Upper lobe of left lung (tissue), 4 donors: ENCODE measurements around the gene MEF2A.

Source experiments
- CTCF ChIP-seq, 6 experiments: fragments of 450-650 bp in 4 of 6; fragments of 200-600 bp in 2 of 6; sonication (generic) in 2 of 6; IDR thresholded peaks; one replicate each; pipeline ENCODE4 v1.5.1; 2016 to 2019; ENCODE audit warnings: antibody characterized with exemption in 6 of 6
- EP300 ChIP-seq, 4 donors: sonication (generic); formaldehyde crosslinking; IDR thresholded peaks; one replicate each; pipeline ENCODE4 v1.5.1; 2017; ENCODE audit warnings: antibody characterized with exemption in 4 of 4, control low read depth in 2 of 4
- POLR2A ChIP-seq, 4 donors: fragments of 450-650 bp; IDR thresholded peaks; one replicate each; pipeline ENCODE4 v1.5.1; 2016 to 2017; ENCODE audit warnings: antibody characterized with exemption in 4 of 4, mild to moderate bottlenecking in 2 of 4
- POLR2AphosphoS5 ChIP-seq, 2 donors: sonication (generic); formaldehyde crosslinking; IDR thresholded peaks; one replicate each; pipeline ENCODE4 v1.5.1; 2017; ENCODE audit warnings: antibody characterized with exemption in 2 of 2

- TF ChIP-seq CTCF (IDR thresholded peaks at IDR 0.05), result no peak
- TF ChIP-seq POLR2A (IDR thresholded peaks at IDR 0.05), result no peak
- no peak for TF ChIP-seq POLR2AphosphoS5 (IDR thresholded peaks at IDR 0.05)
- TF ChIP-seq EP300 (IDR thresholded peaks at IDR 0.05), result no peak
These were observed 187.3 kb downstream of the MEF2A start for GRCh38 chr15:99753066-99753465.
